NB4 (cell line): ENCODE measurements around the gene PLPP3.

Source experiments
- DNase-seq: peaks from one replicate; pipeline ENCODE4 v3.0.0; 2010; ENCODE audit warnings: low read depth
- H3K4me3 ChIP-seq: one replicate; pipeline ENCODE4 v1.5.1; 2011; ENCODE audit warnings: mild to moderate bottlenecking, low read depth, low read length, moderate library complexity
- MYC ChIP-seq: IDR thresholded peaks from 2 replicates; pipeline ENCODE4 v1.6.1; 2011; ENCODE audit warnings: low read depth, low read length
- POLR2A ChIP-seq: IDR thresholded peaks from 2 replicates; pipeline ENCODE4 v1.6.1; 2011; ENCODE audit warnings: mild to moderate bottlenecking; ENCODE audit not compliant: insufficient read length; ENCODE audit errors: extremely low read depth
- TF ChIP-seq, protein P1 (sequence below): IDR thresholded peaks from 2 replicates; pipeline ENCODE4 v1.6.1; 2011; ENCODE audit warnings: low read depth, low read length
- TF ChIP-seq, protein P2 (sequence below): IDR thresholded peaks from one replicate; pipeline ENCODE4 v1.5.1; 2012; ENCODE audit warnings: low read depth, low read length

Gene PLPP3

GRCh38 chr1:56450004-56450666 is 129.2 kb downstream of the PLPP3 start:
- no peak overlapping the region for H3K4me3 ChIP-seq
- TF ChIP-seq, protein P1, sequence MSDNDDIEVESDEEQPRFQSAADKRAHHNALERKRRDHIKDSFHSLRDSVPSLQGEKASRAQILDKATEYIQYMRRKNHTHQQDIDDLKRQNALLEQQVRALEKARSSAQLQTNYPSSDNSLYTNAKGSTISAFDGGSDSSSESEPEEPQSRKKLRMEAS = no peak
- TF ChIP-seq MYC = no peak
- no peak for TF ChIP-seq POLR2A
- TF ChIP-seq, protein P2, sequence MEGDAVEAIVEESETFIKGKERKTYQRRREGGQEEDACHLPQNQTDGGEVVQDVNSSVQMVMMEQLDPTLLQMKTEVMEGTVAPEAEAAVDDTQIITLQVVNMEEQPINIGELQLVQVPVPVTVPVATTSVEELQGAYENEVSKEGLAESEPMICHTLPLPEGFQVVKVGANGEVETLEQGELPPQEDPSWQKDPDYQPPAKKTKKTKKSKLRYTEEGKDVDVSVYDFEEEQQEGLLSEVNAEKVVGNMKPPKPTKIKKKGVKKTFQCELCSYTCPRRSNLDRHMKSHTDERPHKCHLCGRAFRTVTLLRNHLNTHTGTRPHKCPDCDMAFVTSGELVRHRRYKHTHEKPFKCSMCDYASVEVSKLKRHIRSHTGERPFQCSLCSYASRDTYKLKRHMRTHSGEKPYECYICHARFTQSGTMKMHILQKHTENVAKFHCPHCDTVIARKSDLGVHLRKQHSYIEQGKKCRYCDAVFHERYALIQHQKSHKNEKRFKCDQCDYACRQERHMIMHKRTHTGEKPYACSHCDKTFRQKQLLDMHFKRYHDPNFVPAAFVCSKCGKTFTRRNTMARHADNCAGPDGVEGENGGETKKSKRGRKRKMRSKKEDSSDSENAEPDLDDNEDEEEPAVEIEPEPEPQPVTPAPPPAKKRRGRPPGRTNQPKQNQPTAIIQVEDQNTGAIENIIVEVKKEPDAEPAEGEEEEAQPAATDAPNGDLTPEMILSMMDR = no peak
- no peak for DNase-seq

DNA sequence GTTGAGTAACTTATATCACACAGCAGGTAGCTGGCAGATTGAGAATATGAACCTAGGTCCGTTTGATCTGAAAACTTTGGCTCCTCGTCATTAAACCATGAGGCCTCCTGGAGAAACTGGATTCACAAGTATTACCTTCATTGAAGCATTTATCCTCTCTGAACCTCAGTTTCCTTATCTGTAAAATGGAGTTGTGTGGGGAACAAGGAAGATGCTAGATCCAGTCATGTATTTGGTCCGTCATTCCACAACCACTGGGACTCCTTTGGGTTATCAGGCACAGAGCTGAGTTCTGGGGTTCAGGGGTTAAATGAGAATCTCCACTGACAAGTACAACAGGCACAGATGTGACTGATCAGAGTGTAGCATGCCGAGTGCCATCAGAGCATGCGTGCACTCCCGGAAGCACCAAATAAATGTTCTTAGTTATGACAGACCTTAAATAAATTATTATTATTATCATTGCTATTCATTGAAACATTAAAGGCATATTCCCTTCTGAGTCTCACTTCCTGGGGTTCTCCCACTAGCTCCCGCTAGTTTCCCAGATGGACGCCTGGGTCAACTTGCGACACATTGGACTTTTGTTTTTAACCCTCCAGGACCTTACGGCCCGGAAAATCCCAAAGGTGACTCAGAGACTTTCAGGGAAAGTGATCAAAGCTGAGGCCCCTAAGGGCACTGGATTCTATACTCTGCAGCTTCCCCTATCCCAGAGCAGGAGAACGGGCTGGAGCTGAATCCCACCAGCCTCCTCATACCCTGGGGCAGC is 130.6 kb downstream of the PLPP3 start:
- no peak overlapping the region for H3K4me3 ChIP-seq
- TF ChIP-seq, protein P2 = no peak
- TF ChIP-seq MYC (no peak), POLR2A (no peak)
- TF ChIP-seq, protein P1 = no peak
- DNase-seq = no peak

DNA sequence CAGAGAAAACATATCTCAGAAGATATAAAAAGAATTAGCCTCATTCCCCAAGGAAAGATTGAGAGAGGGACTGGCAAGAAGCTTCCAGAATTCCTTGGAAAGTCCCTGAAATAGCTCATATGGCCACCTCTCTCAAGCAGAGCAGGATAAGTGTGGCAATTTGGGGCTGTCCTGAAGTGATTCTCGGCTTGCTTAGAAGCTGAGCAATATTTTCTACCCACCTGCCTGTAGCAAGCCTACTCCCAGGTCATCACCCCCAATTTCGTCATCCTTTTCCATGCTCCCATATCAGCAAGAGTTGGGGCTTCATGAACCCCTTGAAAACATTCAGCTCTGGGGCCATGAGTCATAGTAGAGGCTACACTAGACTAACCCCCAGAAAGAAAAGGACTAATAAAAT is 131.5 kb downstream of the PLPP3 start:
- H3K4me3 ChIP-seq = no peak overlapping the region
- TF ChIP-seq, protein P2 = no peak
- TF ChIP-seq, protein P1 = no peak
- TF ChIP-seq POLR2A (no peak), MYC (no peak)
- DNase-seq = no peak

- H3K4me3 ChIP-seq = no peak overlapping the region
- no peak for DNase-seq
- no peak for TF ChIP-seq POLR2A
- TF ChIP-seq MYC = no peak
- TF ChIP-seq, protein P2 = no peak
- TF ChIP-seq, protein P1 = no peak
Measured at GRCh38 chr1:56446531-56447098, 132.7 kb downstream of the PLPP3 start.

- TF ChIP-seq, protein P2 = no peak
- TF ChIP-seq POLR2A (no peak), MYC (no peak)
- TF ChIP-seq, protein P1 = no peak
- H3K4me3 ChIP-seq = no peak overlapping the region
- no peak for DNase-seq
Measured at GRCh38 chr1:56444960-56445646, 134.3 kb downstream of the PLPP3 start.
